Esophagus muscularis mucosa (tissue), 4 donors: ENCODE measurements around the gene TNS4.

Experiments
- EP300 ChIP-seq: sonication (generic); formaldehyde crosslinking; IDR thresholded peaks from one replicate; pipeline ENCODE4 v1.6.1; 2017; ENCODE audit warnings: antibody characterized with exemption
- POLR2A ChIP-seq: fragments of 450-650 bp; IDR thresholded peaks from one replicate; pipeline ENCODE4 v1.6.1; 2017; ENCODE audit warnings: antibody characterized with exemption, moderate library complexity, mild to moderate bottlenecking, low read depth
- POLR2AphosphoS5 ChIP-seq, 2 donors: sonication (generic); formaldehyde crosslinking; IDR thresholded peaks; one replicate each; pipeline ENCODE4 v1.6.1; 2017; ENCODE audit warnings: antibody characterized with exemption in 2 of 2
- TF ChIP-seq, protein P1 (sequence below), 3 experiments: fragments of 200-600 bp in 2 of 3; fragments of 450-650 bp in 1 of 3; sonication (generic) in 2 of 3; IDR thresholded peaks; one replicate each; pipeline ENCODE4 v1.5.1; 2017 to 2019; ENCODE audit warnings: antibody characterized with exemption in 3 of 3, mild to moderate bottlenecking in 2 of 3, moderate library complexity in 1 of 3

DNA sequence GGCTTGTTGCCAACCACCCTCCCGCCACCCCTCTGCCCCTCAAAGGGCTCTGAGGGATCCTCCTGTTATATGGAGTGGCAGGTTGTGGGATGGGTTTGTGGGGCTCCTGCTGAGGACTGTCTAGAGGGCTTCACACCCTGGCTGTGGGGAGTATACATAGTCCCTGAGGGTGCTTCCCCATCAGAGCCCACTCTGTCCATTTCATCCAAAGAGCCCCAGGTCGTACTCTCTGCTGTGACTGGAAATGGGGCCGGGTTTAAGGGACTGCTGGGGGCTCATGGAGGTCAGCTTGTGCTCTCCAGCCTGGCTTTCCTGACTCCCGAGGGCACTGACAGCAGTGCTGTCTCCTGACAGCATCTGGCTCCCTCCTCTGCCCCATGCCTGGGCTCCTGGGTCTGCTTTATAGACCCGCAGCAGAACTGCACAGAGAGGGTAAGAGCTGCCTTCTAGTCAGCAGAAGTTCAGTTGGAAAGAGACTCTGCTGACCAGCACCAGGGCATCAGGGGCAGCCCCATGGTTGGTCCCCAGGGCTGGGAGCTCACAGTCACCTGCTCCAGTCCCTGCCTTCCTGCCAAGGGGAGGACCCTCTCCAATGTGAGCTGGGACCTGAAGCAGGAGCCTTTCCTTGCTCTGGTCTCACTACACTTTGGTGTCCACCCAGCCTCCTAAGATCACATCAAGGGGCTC lies 17.8 kb upstream of the TNS4 start:
- no peak for TF ChIP-seq POLR2A
- TF ChIP-seq, protein P1, sequence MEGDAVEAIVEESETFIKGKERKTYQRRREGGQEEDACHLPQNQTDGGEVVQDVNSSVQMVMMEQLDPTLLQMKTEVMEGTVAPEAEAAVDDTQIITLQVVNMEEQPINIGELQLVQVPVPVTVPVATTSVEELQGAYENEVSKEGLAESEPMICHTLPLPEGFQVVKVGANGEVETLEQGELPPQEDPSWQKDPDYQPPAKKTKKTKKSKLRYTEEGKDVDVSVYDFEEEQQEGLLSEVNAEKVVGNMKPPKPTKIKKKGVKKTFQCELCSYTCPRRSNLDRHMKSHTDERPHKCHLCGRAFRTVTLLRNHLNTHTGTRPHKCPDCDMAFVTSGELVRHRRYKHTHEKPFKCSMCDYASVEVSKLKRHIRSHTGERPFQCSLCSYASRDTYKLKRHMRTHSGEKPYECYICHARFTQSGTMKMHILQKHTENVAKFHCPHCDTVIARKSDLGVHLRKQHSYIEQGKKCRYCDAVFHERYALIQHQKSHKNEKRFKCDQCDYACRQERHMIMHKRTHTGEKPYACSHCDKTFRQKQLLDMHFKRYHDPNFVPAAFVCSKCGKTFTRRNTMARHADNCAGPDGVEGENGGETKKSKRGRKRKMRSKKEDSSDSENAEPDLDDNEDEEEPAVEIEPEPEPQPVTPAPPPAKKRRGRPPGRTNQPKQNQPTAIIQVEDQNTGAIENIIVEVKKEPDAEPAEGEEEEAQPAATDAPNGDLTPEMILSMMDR (IDR thresholded peaks at IDR 0.05): no peak
- TF ChIP-seq EP300: no peak
- no peak for TF ChIP-seq POLR2AphosphoS5 (IDR thresholded peaks at IDR 0.05)
